Gastroesophageal sphincter (tissue), 3 donors: Measurements from ENCODE around the gene RANBP9.

Experiments
- EP300 ChIP-seq: sonication (generic); formaldehyde crosslinking; IDR thresholded peaks from one replicate; pipeline ENCODE4 v1.6.1; 2017; ENCODE audit warnings: antibody characterized with exemption, mild to moderate bottlenecking
- POLR2AphosphoS5 ChIP-seq: sonication (generic); formaldehyde crosslinking; IDR thresholded peaks from one replicate; pipeline ENCODE4 v1.6.1; 2017; ENCODE audit warnings: antibody characterized with exemption
- TF ChIP-seq, protein P1 (sequence below), 4 experiments: fragments of 200-600 bp in 2 of 4; fragments of 450-650 bp in 2 of 4; sonication (generic) in 1 of 4; IDR thresholded peaks; one replicate each; pipeline ENCODE4 v1.5.1; 2017 to 2019; ENCODE audit warnings: antibody characterized with exemption in 4 of 4, mild to moderate bottlenecking in 2 of 4, moderate library complexity in 2 of 4

DNA sequence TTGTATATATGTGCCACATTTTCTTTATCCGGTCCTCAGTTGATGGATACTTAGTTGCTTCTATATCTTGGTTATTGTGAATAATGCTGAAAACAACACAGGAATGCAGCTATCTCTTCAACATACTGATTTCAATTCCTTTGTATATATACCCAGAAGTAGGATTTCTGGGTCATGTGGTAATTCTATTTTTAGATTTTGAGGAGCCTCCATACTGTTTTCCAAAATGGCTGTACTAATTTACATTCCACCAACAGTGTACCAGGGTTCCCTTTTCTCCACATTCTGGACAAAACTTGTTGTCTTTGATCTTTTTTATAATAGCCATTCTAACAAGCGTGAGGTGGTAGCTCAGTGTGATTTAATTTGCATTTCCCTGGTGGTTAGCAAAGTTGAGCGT, 135.6 kb downstream of the RANBP9 start:
- TF ChIP-seq, protein P1, sequence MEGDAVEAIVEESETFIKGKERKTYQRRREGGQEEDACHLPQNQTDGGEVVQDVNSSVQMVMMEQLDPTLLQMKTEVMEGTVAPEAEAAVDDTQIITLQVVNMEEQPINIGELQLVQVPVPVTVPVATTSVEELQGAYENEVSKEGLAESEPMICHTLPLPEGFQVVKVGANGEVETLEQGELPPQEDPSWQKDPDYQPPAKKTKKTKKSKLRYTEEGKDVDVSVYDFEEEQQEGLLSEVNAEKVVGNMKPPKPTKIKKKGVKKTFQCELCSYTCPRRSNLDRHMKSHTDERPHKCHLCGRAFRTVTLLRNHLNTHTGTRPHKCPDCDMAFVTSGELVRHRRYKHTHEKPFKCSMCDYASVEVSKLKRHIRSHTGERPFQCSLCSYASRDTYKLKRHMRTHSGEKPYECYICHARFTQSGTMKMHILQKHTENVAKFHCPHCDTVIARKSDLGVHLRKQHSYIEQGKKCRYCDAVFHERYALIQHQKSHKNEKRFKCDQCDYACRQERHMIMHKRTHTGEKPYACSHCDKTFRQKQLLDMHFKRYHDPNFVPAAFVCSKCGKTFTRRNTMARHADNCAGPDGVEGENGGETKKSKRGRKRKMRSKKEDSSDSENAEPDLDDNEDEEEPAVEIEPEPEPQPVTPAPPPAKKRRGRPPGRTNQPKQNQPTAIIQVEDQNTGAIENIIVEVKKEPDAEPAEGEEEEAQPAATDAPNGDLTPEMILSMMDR (IDR thresholded peaks at IDR 0.05): no peak
- TF ChIP-seq EP300: no peak
- no peak for TF ChIP-seq POLR2AphosphoS5
